ENCODE measurements around the gene KCNH4.

Gene KCNH4

GRCh38 chr17:42184713-42185620, 4.0 kb upstream of the KCNH4 start, which contains the start of gene HCRT:
TSS of gene HCRT (minus strand) at chr17:42185452. CDS start at chr17:42185365, 87 bp downstream.
- Histone ChIP-seq H3K9ac (peak within 1 kb of the TSS; percentile 70; the same call in 1 of the 2 replicates), H2AFZ (ENCODE audit: low read depth) (peak within 1 kb of the TSS; percentile 66), H3K27ac (peak within 1 kb of the TSS; percentile 80), H3K4me2 (peak within 1 kb of the TSS; percentile 86), H3K4me3 (IDR thresholded peaks at IDR 0.05; ENCODE audit: insufficient read depth, low read depth, low read length) (no peak within 1 kb of the TSS), H3K27me3 (ENCODE audit: insufficient read depth, low read depth) (peaks cover under 1% of the 10 kb centered on the region), H3K36me3 (ENCODE audit: insufficient read depth) (no peaks in the 10 kb centered on the region), H3K4me1 (ENCODE audit: low read depth, poor library complexity, severe bottlenecking) (peaks cover 68% of the 10 kb centered on the region), H4K20me1 (ENCODE audit: insufficient read depth) (no peaks in the 10 kb centered on the region), H3K79me2 (ENCODE audit: insufficient read depth, low read depth) (no peaks in the 10 kb centered on the region)
- TF ChIP-seq CTCF (conservative IDR thresholded peaks at IDR 0.05; ENCODE audit: low read depth, low read length) = no peak

- Histone ChIP-seq H3K36me3 (ENCODE audit: insufficient read depth) (no peaks in the 10 kb centered on the region), H3K9ac (peak overlapping the region; percentile 70), H4K20me1 (ENCODE audit: insufficient read depth) (no peaks in the 10 kb centered on the region), H2AFZ (ENCODE audit: low read depth) (peak overlapping the region; percentile 66), H3K27ac (peak overlapping the region; percentile 80), H3K27me3 (ENCODE audit: insufficient read depth, low read depth) (peaks cover 7% of the 10 kb centered on the region), H3K4me2 (peak overlapping the region; percentile 86), H3K79me2 (ENCODE audit: insufficient read depth, low read depth) (no peaks in the 10 kb centered on the region), H3K4me3 (IDR thresholded peaks at IDR 0.05; ENCODE audit: insufficient read depth, low read depth, low read length) (no peak overlapping the region), H3K4me1 (ENCODE audit: low read depth, poor library complexity, severe bottlenecking) (peaks cover 73% of the 10 kb centered on the region)
- peak; percentile 74 for TF ChIP-seq CTCF (conservative IDR thresholded peaks at IDR 0.05; ENCODE audit: low read depth, low read length)
Observed at GRCh38 chr17:42183741-42184711, 3.1 kb upstream of the KCNH4 start.

- Histone ChIP-seq H3K4me3 (IDR thresholded peaks at IDR 0.05; ENCODE audit: insufficient read depth, low read depth, low read length) (no peak overlapping the region), H3K4me2 (peak overlapping the region; percentile 86), H3K79me2 (ENCODE audit: insufficient read depth, low read depth) (no peaks in the 10 kb centered on the region), H3K27me3 (ENCODE audit: insufficient read depth, low read depth) (peaks cover 7% of the 10 kb centered on the region), H3K9ac (peak overlapping the region; percentile 70), H4K20me1 (ENCODE audit: insufficient read depth) (no peaks in the 10 kb centered on the region), H3K27ac (peak overlapping the region; percentile 80), H3K36me3 (ENCODE audit: insufficient read depth) (no peaks in the 10 kb centered on the region), H2AFZ (ENCODE audit: low read depth) (peak overlapping the region; percentile 66), H3K4me1 (ENCODE audit: low read depth, poor library complexity, severe bottlenecking) (peaks cover 82% of the 10 kb centered on the region)
- TF ChIP-seq CTCF (conservative IDR thresholded peaks at IDR 0.05; ENCODE audit: low read depth, low read length) = no peak
Observed at GRCh38 chr17:42182927-42183734, 2.2 kb upstream of the KCNH4 start.

- peaks cover 7% of the 10 kb centered on the region for H3K27me3 ChIP-seq (ENCODE audit: insufficient read depth, low read depth)
- no peak for TF ChIP-seq CTCF (conservative IDR thresholded peaks at IDR 0.05; ENCODE audit: low read depth, low read length)
- H3K4me2 ChIP-seq = peak overlapping the region; percentile 86
Observed at GRCh38 chr17:42181851-42182207, 887 bp upstream of the KCNH4 start.

More at GRCh38 chr17:42181851-42182207, 887 bp upstream of the KCNH4 start:
- H3K27ac ChIP-seq = no peak overlapping the region
- H3K4me3 ChIP-seq (IDR thresholded peaks at IDR 0.05; ENCODE audit: insufficient read depth, low read depth, low read length) = no peak overlapping the region
- H3K79me2 ChIP-seq (ENCODE audit: insufficient read depth, low read depth) = no peaks in the 10 kb centered on the region
- no peak overlapping the region for H3K9ac ChIP-seq
- H3K4me1 ChIP-seq (ENCODE audit: low read depth, poor library complexity, severe bottlenecking) = peaks cover 70% of the 10 kb centered on the region
- H2AFZ ChIP-seq (ENCODE audit: low read depth) = peak overlapping the region; percentile 45; the same call in 1 of the 2 replicates
- H3K36me3 ChIP-seq (ENCODE audit: insufficient read depth) = no peaks in the 10 kb centered on the region
- H4K20me1 ChIP-seq (ENCODE audit: insufficient read depth) = no peaks in the 10 kb centered on the region

Data from KMS-11 (cell line).